K562 (cell line): Measurements from ENCODE around the gene ITM2A. TPM values are rescaled to one million over a fixed set of nuclear protein-coding genes. Genes with fewer than 3 reads are reported as not detected.

ENCODE experiments used
- ATAC-seq: fragments of 200-7000 bp; cut with Tn5 transposase; 3 replicates; pipeline ENCODE4 v1.9.1; 2020; ENCODE audit warnings: moderate library complexity
- BruUV-seq: library from RNA; stranded (reverse); fragments of 400-500 nt; replicated peaks from 2 replicates; lab custom pipeline; 2021; lab: Mats Ljungman, UMichigan
- CTCF ChIA-PET: fragments of 300-600 bp; formaldehyde crosslinking; extraction: SDS; loops from one replicate; lab custom pipeline; 2021; ENCODE audit warnings: low intra/inter-chr PET ratio; lab: Yijun Ruan, JAX
- POLR2A ChIA-PET: fragments of 300-600, 350-650 bp; sonication (Branson Sonifier 250); formaldehyde crosslinking; extraction: SDS; loops from one replicate; lab custom pipeline; 2021; ENCODE audit warnings: antibody characterized with exemption, inconsistent platforms; lab: Yijun Ruan, JAX
- DNase-seq, 4 experiments: peaks; one replicate each; pipeline versions ENCODE4 v3.0.0 to v3.0.0-alpha.2; 2011 to 2018; ENCODE audit warnings: low spot score in 3 of 4, mixed read lengths in 3 of 4; ENCODE audit errors: extremely low read depth in 1 of 4
- FAIRE-seq: peaks from 2 replicates; lab custom pipeline; 2011; peaks lifted over from hg19 to GRCh38; lab: Jason Lieb, UNC
- H2AFZ ChIP-seq: 2 replicates; pipeline ENCODE4 v1.6.0; 2011; ENCODE audit warnings: low read depth, low read length, control low read depth, inconsistent platforms
- H3K27ac ChIP-seq: fragments of 200-600 bp; 3 replicates; pipeline ENCODE4 v1.8.0; 2011; ENCODE audit warnings: low read depth, mild to moderate bottlenecking, control low read depth, inconsistent platforms, low read length, moderate library complexity, mixed read lengths; ENCODE audit errors: extremely low read depth
- H3K27me3 ChIP-seq, 2 experiments: fragments of 300-600 bp in 1 of 2; 2 replicates in 1 of 2; 3 replicates in 1 of 2; pipeline versions ENCODE4 v1.6.0 to v1.8.0; 2011; ENCODE audit warnings: inconsistent platforms in 2 of 2, low read length in 2 of 2, mild to moderate bottlenecking in 1 of 2, mixed read lengths in 1 of 2, moderate library complexity in 1 of 2; ENCODE audit not compliant: control insufficient read depth in 2 of 2, insufficient read depth in 2 of 2
- H3K36me3 ChIP-seq: fragments of 300-600 bp; 3 replicates; pipeline ENCODE4 v1.8.0; 2011; ENCODE audit warnings: mild to moderate bottlenecking, low read length, inconsistent platforms; ENCODE audit not compliant: control insufficient read depth, insufficient read depth
- H3K4me1 ChIP-seq, 2 experiments: fragments of 200-600 bp in 1 of 2; replicated peaks in 1 of 2; 2 replicates in 1 of 2; 3 replicates in 1 of 2; pipeline versions ENCODE4 v1.5.1 to v1.8.0; 2011; ENCODE audit warnings: inconsistent platforms in 2 of 2, low read length in 2 of 2, mild to moderate bottlenecking in 1 of 2, mixed read lengths in 1 of 2, moderate library complexity in 1 of 2; ENCODE audit not compliant: control insufficient read depth in 2 of 2, insufficient read depth in 2 of 2
- H3K4me2 ChIP-seq: 2 replicates; pipeline ENCODE4 v1.6.1; 2011; ENCODE audit warnings: low read length, control low read depth, inconsistent platforms, mixed read lengths; ENCODE audit not compliant: insufficient read depth
- H3K4me3 ChIP-seq: fragments of 200-600 bp; sonication (generic), shearing (Covaris generic); 2 replicates; pipeline ENCODE4 v1.5.1; 2016; ENCODE audit warnings: control low read depth, inconsistent platforms
- H3K79me2 ChIP-seq: fragments of 200-600 bp; 3 replicates; pipeline ENCODE4 v1.8.0; 2011; ENCODE audit warnings: low read length, inconsistent platforms; ENCODE audit not compliant: control insufficient read depth, insufficient read depth
- H3K9ac ChIP-seq, 2 experiments: 2 replicates each; pipeline versions ENCODE4 v1.6.0 to v1.6.1; 2011; ENCODE audit warnings: low read depth in 2 of 2, low read length in 2 of 2, control low read depth in 1 of 2, inconsistent platforms in 1 of 2, mild to moderate bottlenecking in 1 of 2, mixed read lengths in 1 of 2; ENCODE audit not compliant: insufficient read depth in 1 of 2
- H3K9me1 ChIP-seq: one replicate; pipeline ENCODE4 v1.6.0; 2011; ENCODE audit warnings: inconsistent platforms, mild to moderate bottlenecking, low read length, moderate library complexity; ENCODE audit not compliant: control insufficient read depth, insufficient read depth
- H3K9me3 ChIP-seq: replicated peaks from 2 replicates; pipeline ENCODE4 v1.5.1; 2011; ENCODE audit warnings: low read depth, low read length, inconsistent platforms; ENCODE audit not compliant: control insufficient read depth, insufficient read depth
- H4K20me1 ChIP-seq: replicated peaks from 2 replicates; pipeline ENCODE4 v1.6.1; 2011; ENCODE audit warnings: low read length, inconsistent platforms, mixed read lengths; ENCODE audit not compliant: control insufficient read depth, insufficient read depth
- BHLHE40 ChIP-seq: IDR thresholded peaks from 2 replicates; pipeline ENCODE4 v1.6.1; 2011; ENCODE audit warnings: low read length, improper control_type of control experiment
- KLF13 ChIP-seq: fragments of 450-650 bp; IDR thresholded peaks from 2 replicates; pipeline ENCODE4 v1.6.1; 2016; ENCODE audit warnings: missing genetic modification characterization, low read depth, mild to moderate bottlenecking, missing compliant biosample characterization, moderate library complexity, borderline replicate concordance
- MAFG ChIP-seq: fragments of 450-650 bp; conservative IDR thresholded peaks from 2 replicates; pipeline ENCODE4 v1.6.1; 2016; ENCODE audit warnings: missing genetic modification characterization, missing compliant biosample characterization
- REST ChIP-seq, 2 experiments: fragments of 450-650 bp; formaldehyde crosslinking in 1 of 2; IDR thresholded peaks; 2 replicates each; pipeline versions ENCODE4 v1.4.0 to v1.6.1; 2014 to 2020; ENCODE audit warnings: mild to moderate bottlenecking in 2 of 2, borderline replicate concordance in 1 of 2, low read depth in 1 of 2
- RREB1 ChIP-seq: fragments of 250-450 bp; sonication (Bioruptor Pico); IDR thresholded peaks from 2 replicates; pipeline ENCODE4 v1.4.0; 2020
- WGBS: fragments of 100-300 bp; shearing (Covaris generic); methylation state at CpG from one replicate; pipeline ENCODE4 v1.1.6; 2016; ENCODE audit warnings: low coverage, mixed read lengths; ENCODE audit not compliant: insufficient coverage; ENCODE audit errors: missing lambda C conversion rate; 5-methylcytosine and 5-hydroxymethylcytosine counted together
- in situ Hi-C: fragments of 300-500 bp; cut with MboI; formaldehyde crosslinking; loops from 4 replicates; pipeline ENCODE4 v1.15.0; 2018; ENCODE audit warnings: inconsistent platforms, mixed read lengths
- intact Hi-C: fragments of 100-400 bp; cut with micrococcal nuclease; formaldehyde crosslinking; loops from 2 replicates; pipeline ENCODE4 v1.14.2; 2022
- polyA plus RNA-seq, 8 experiments: library from polyadenylated mRNA; depleted of rRNA in 4 of 8; stranded (reverse) in 5 of 8; unstranded in 3 of 8; fragments of >200 nt; fragmentation: Nextera tagmentation in 2 of 8; fragmentation: Illumina TruSeq in 1 of 8; extraction: Ambion mirVana in 2 of 8; extraction: Trizol in 1 of 8; gene quantifications; 2 replicates each; pipeline versions ENCODE4 v1.2.1 to v1.2.3, GENCODE V29; 2011 to 2014; ENCODE audit warnings: inconsistent platforms in 1 of 8, missing spikeins in 1 of 8
- total RNA-seq, 7 experiments: library from RNA; depleted of rRNA in 6 of 7; stranded (reverse); fragments of >200 nt in 6 of 7; fragmentation: Illumina TruSeq in 2 of 7; extraction: Trizol in 2 of 7; gene quantifications; 2 replicates each; pipeline versions ENCODE4 v1.2.1 to v1.2.3, GENCODE V29; 2011 to 2021; ENCODE audit warnings: low replicate concordance in 1 of 7

Gene ITM2A
- total and polyA plus RNA-seq, 9 of the 15 experiments (the other 6 are each of a cell fraction or from before 2014, with no cell fraction given) = 29.4 to 117 (median 57.4) TPM

DNA sequence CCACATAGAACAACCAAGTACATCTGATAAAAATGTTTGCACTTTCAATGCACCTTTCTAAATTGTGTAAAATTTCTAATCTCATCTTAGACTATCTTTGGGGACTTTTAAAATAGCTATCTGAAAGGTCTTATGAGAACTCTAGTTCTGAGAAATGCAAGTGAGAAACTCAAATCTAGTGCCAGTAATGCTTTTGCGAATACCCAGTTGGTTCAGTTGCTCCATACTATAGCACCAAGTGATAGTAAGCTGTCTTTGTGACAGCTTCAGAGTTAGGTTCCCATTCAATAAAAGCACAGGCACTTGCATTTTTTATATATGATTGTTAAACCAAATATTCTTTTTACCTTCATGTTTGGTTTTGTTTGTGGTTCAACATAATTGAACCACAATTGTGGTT, 4.5 kb upstream of the ITM2A start:
- FAIRE-seq = no peak
- H3K9me3 ChIP-seq = no peaks in the 10 kb centered on the region
- H2AFZ ChIP-seq = no peak overlapping the region
- no peak for DNase-seq
- no peak overlapping the region for H3K4me3 ChIP-seq
- TF ChIP-seq BHLHE40 = no peak
- no peak for TF ChIP-seq MAFG (tag)
- TF ChIP-seq REST (IDR thresholded peaks at IDR 0.05; ENCODE audit: borderline replicate concordance) = no peak
- no peak for TF ChIP-seq REST (CRISPR knock-in tag; IDR thresholded peaks at IDR 0.05; ENCODE audit: low read depth)
- no peak for TF ChIP-seq RREB1 (CRISPR knock-in tag)
- no peak for TF ChIP-seq KLF13 (tag)
- TF ChIP-seq, all 486 proteins: peak for 0
- ChIA-PET POLR2A (interaction anchor here (0.8 kb wide), 1 partner anchor 15 kb away, joined by 3 read pairs; no protein-coding TSS in a partner anchor), CTCF (no interaction called here)
- no peak overlapping the region for H3K27ac ChIP-seq
- 10% methylated on average over 1 of the region's 1 CpG for WGBS
- H3K36me3 ChIP-seq = no peaks in the 10 kb centered on the region
- no TSS peak for BruUV-seq
- no peaks in the 10 kb centered on the region; a peak in 2 of 5 replicates for H3K4me1 ChIP-seq
- H3K27me3 ChIP-seq = no peaks in the 10 kb centered on the region
- H3K9me1 ChIP-seq = no peaks in the 10 kb centered on the region
- peaks cover under 1% of the 10 kb centered on the region; the same call in 1 of the 3 replicates for H3K79me2 ChIP-seq
- no peak for ATAC-seq
- H3K4me2 ChIP-seq = no peak overlapping the region
- in situ Hi-C loops (no loop called here), intact Hi-C loops (no loop called here)
- H3K9ac ChIP-seq = no peak overlapping the region
- no peaks in the 10 kb centered on the region for H4K20me1 ChIP-seq
